Pancreas (tissue), 10 donors: ENCODE data around the gene ECSCR. TPM values are rescaled to one million over a fixed set of nuclear protein-coding genes. Genes with fewer than 3 reads are reported as not detected.
A peak's percentile ranks its signal among the peaks of the same experiment; 100 is the strongest.
"Not testable (repeated sequence)": the region's sequence is repeated elsewhere in the genome, so short reads cannot be mapped to it uniquely, and the experiment has no call there.

Experiments used
- ATAC-seq, 4 donors: fragments of 200-7000 bp; cut with Tn5 transposase; one replicate each; pipeline versions ENCODE4 v1.8.0 to v1.9.1; 2020; ENCODE audit warnings: mild to moderate bottlenecking in 4 of 4, moderate library complexity in 4 of 4
- DNase-seq, 6 donors: peaks; one replicate each; pipeline ENCODE4 v3.0.0-alpha.2; 2020
- FAIRE-seq: peaks from 2 replicates; lab custom pipeline; 2012; peaks lifted over from hg19 to GRCh38; lab: Jason Lieb, UNC
- H3K27ac ChIP-seq, 4 donors: fragments of 200-600 bp; sonication (generic); 1 replicate in 3 of 4; 2 replicates in 1 of 4; pipeline versions ENCODE4 v1.5.0 to v1.8.0; 2020
- H3K27me3 ChIP-seq, 4 donors: fragments of 200-600 bp; one replicate each; pipeline ENCODE4 v1.8.0; 2021
- H3K36me3 ChIP-seq, 3 donors: fragments of 200-600 bp; sonication (generic) in 1 of 3; one replicate each; pipeline versions ENCODE4 v1.5.0 to v1.8.0; 2020 to 2021
- H3K4me1 ChIP-seq, 3 donors: fragments of 200-600 bp; one replicate each; pipeline ENCODE4 v1.8.0; 2021
- H3K4me3 ChIP-seq, 4 donors: fragments of 200-600 bp; sonication (generic) in 2 of 4; one replicate each; pipeline versions ENCODE4 v1.5.0 to v1.8.0; 2020 to 2021
- H3K9me3 ChIP-seq, 4 donors: fragments of 200-600 bp; one replicate each; pipeline ENCODE4 v1.8.0; 2021
- CTCF ChIP-seq, 4 donors: fragments of 200-600 bp; sonication (generic) in 3 of 4; IDR thresholded peaks; one replicate each; pipeline versions ENCODE4 v1.5.0 to v1.8.0; 2021; ENCODE audit warnings: antibody characterized with exemption in 4 of 4
- WGBS, 2 donors: extraction: QIAGEN DNeasy Blood & Tissue Kit; methylation state at CpG; one replicate each; pipeline ENCODE4 v1.1.7; 2013; 5-methylcytosine and 5-hydroxymethylcytosine counted together
- intact Hi-C, 3 donors: fragments of 100-400 bp; cut with DNase I; formaldehyde crosslinking; loops; one replicate each; pipeline versions ENCODE4 v1.11.1 to v1.14.2; 2022
- polyA plus RNA-seq, 2 donors: library from polyadenylated mRNA; stranded (reverse); fragments of 200-250 nt; gene quantifications; one replicate each; pipeline ENCODE4 v1.2.3, GENCODE V29; 2013
- total RNA-seq, 6 donors: library from RNA; stranded (reverse); fragmentation: NEBNext Ultra II Directional in 4 of 6; extraction: Animal tissue kit (Norgen Biotek cat#: 25700) in 4 of 6; gene quantifications; one replicate each; pipeline versions ENCODE4 v1.2.1 to v1.2.4, GENCODE V29; 2021 to 2023
- donor health status: healthy with polysubstance abuse.
- donor health status: DM: no; HTN: no; CAD: no; lungs with moderate emphysema.
- donor health status: DM: no; HTN: no; CAD: no.
- donor health status: control.
- donor health status: control.
- donor health status: Bipolar disorder and iron deficiency.
- donor health status: DM: yes; HTN: yes; CAD: no.
- donor health status: DM: no; HTN: no; CAD: no.
- donor health status: DM: no; HTN: no; CAD: no.
- donor health status: DM: yes; HTN: yes; CAD: no.

The ECSCR gene
- total and polyA plus RNA-seq, 8 donors = 1.0 to 8.3 (median 2.8) TPM

- DNase-seq = peak in 5 of 6 donors; percentile 48 to 72 (median 63)
- no peak for TF ChIP-seq CTCF (IDR thresholded peaks at IDR 0.05)
- Histone ChIP-seq H3K9me3 (no peaks in the 10 kb centered on the region), H3K36me3 (no peaks in the 10 kb centered on the region), H3K4me3 (peak within 1 kb of the TSS in 2 of 4 donors; percentile 16 to 43), H3K27ac (peak within 1 kb of the TSS in 3 of 4 donors; percentile 69 to 89 (median 73)), H3K4me1 (no peaks in the 10 kb centered on the region), H3K27me3 (no peaks in the 10 kb centered on the region)
- intact Hi-C loops = no loop called here
- WGBS, 2 donors = 48 to 49% methylated on average over 19 of the region's 19 CpGs
- ATAC-seq = peak; percentile 48 to 83 (median 78)
- FAIRE-seq = no peak
These were observed 19.7 kb upstream of the ECSCR start, which contains the start of gene STING1 for GRCh38 chr5:139482050-139482889. Gene STING1 (minus strand): TSS chr5:139482758. CDS start chr5:139481704, 1,054 bp downstream.

- Histone ChIP-seq H3K4me1 (no peaks in the 10 kb centered on the region), H3K27ac (peak overlapping the region in 3 of 4 donors; percentile 69 to 89 (median 73)), H3K9me3 (no peaks in the 10 kb centered on the region), H3K27me3 (no peaks in the 10 kb centered on the region), H3K4me3 (peak overlapping the region in 2 of 4 donors; percentile 16 to 43), H3K36me3 (no peaks in the 10 kb centered on the region)
- DNase-seq = no peak
- no peak for TF ChIP-seq CTCF (IDR thresholded peaks at IDR 0.05)
- WGBS, 2 donors = 77 to 85% methylated on average over 5 of the region's 5 CpGs
- FAIRE-seq = no peak
- intact Hi-C loops = no loop called here
- peak in 3 of 4 donors; percentile 41 to 61 (median 56) for ATAC-seq
These were observed 19.1 kb upstream of the ECSCR start for GRCh38 chr5:139481580-139482049.

- ATAC-seq (peak in 2 of 4 donors; percentile 4), FAIRE-seq (no peak)
- WGBS, 2 donors = 75 to 77% methylated on average over 12 of the region's 12 CpGs
These were observed 18.6 kb upstream of the ECSCR start for GRCh38 chr5:139481122-139481533.

GRCh38 chr5:139479729-139480128 is 17.2 kb upstream of the ECSCR start:
- ATAC-seq, H3K4me3 ChIP-seq, FAIRE-seq, H3K27ac ChIP-seq, H3K27me3 ChIP-seq, intact Hi-C loops, H3K9me3 ChIP-seq, H3K4me1 ChIP-seq, H3K36me3 ChIP-seq: not testable (repeated sequence)
- DNase-seq = peak in 1 of 6 donors; percentile 7
- WGBS, 2 donors = 94 to 98% methylated on average over 4 of the region's 4 CpGs

More at GRCh38 chr5:139481122-139481533, 18.6 kb upstream of the ECSCR start:
- no peak for TF ChIP-seq CTCF (IDR thresholded peaks at IDR 0.05)
- Histone ChIP-seq H3K4me3 (peak overlapping the region in 1 of 4 donors; percentile 43), H3K27me3 (no peaks in the 10 kb centered on the region), H3K4me1 (no peaks in the 10 kb centered on the region), H3K36me3 (no peaks in the 10 kb centered on the region), H3K27ac (peak overlapping the region in 2 of 4 donors; percentile 73 to 89), H3K9me3 (no peaks in the 10 kb centered on the region)
- intact Hi-C loops = no loop called here
- DNase-seq = no peak

- 77 to 79% methylated on average over 9 of the region's 9 CpGs for WGBS, 2 donors
- intact Hi-C loops, H3K9me3 ChIP-seq, ATAC-seq, DNase-seq, FAIRE-seq, H3K27ac ChIP-seq, H3K27me3 ChIP-seq, H3K4me3 ChIP-seq, H3K36me3 ChIP-seq, H3K4me1 ChIP-seq: not testable (repeated sequence)
These were observed 16.3 kb upstream of the ECSCR start for GRCh38 chr5:139478657-139479423.
